Suprapubic skin (tissue), 4 donors: ENCODE results near the gene TCEA2. TPM values are rescaled to one million over a fixed set of nuclear protein-coding genes. Genes with fewer than 3 reads are reported as not detected.

Source experiments
- DNase-seq, 2 donors: peaks; one replicate each; pipeline ENCODE4 v3.0.0-alpha.2; 2019; ENCODE audit warnings: low spot score in 2 of 2
- H3K27ac ChIP-seq: fragments of 200-600 bp; sonication (generic); one replicate; pipeline ENCODE4 v1.5.1; 2019
- H3K27me3 ChIP-seq: fragments of 200-600 bp; sonication (generic); one replicate; pipeline ENCODE4 v1.5.1; 2019
- H3K36me3 ChIP-seq: fragments of 200-600 bp; sonication (generic); one replicate; pipeline ENCODE4 v1.5.1; 2019
- H3K4me1 ChIP-seq: fragments of 200-600 bp; sonication (generic); one replicate; pipeline ENCODE4 v1.5.1; 2019
- H3K4me3 ChIP-seq: fragments of 200-600 bp; sonication (generic); one replicate; pipeline ENCODE4 v1.5.1; 2019; ENCODE audit warnings: mild to moderate bottlenecking
- H3K9me3 ChIP-seq: fragments of 200-600 bp; sonication (generic); one replicate; pipeline ENCODE4 v1.5.1; 2019
- CTCF ChIP-seq, 2 donors: fragments of 200-600 bp in 1 of 2; fragments of 450-650 bp in 1 of 2; sonication (generic) in 1 of 2; IDR thresholded peaks; one replicate each; pipeline ENCODE4 v1.5.1; 2016 to 2019; ENCODE audit warnings: antibody characterized with exemption in 2 of 2, mild to moderate bottlenecking in 1 of 2, moderate library complexity in 1 of 2
- EP300 ChIP-seq: sonication (generic); formaldehyde crosslinking; IDR thresholded peaks from one replicate; pipeline ENCODE4 v1.6.1; 2017; ENCODE audit warnings: antibody characterized with exemption
- POLR2A ChIP-seq, 2 donors: fragments of 450-650 bp; IDR thresholded peaks; one replicate each; pipeline ENCODE4 v1.6.1; 2017; ENCODE audit warnings: antibody characterized with exemption in 2 of 2, mild to moderate bottlenecking in 2 of 2, moderate library complexity in 2 of 2
- POLR2AphosphoS5 ChIP-seq, 3 donors: sonication (generic); formaldehyde crosslinking; IDR thresholded peaks; one replicate each; pipeline ENCODE4 v1.6.1; 2017; ENCODE audit warnings: antibody characterized with exemption in 3 of 3
- WGBS: methylation state at CpG from one replicate; pipeline ENCODE4 v1.1.5; 2018; 5-methylcytosine and 5-hydroxymethylcytosine counted together
- total RNA-seq, 4 donors: library from RNA; depleted of rRNA; stranded (reverse); fragments of >200 nt; gene quantifications; one replicate each; pipeline ENCODE4 v1.1.0, GENCODE V29; 2016

TCEA2 gene
- total RNA-seq, 4 donors from 2014 or later = 8.6 to 27.9 (median 13.2) TPM

- TF ChIP-seq EP300 (no peak), CTCF (IDR thresholded peaks at IDR 0.05) (no peak), POLR2AphosphoS5 (IDR thresholded peaks at IDR 0.05) (no peak), POLR2A (IDR thresholded peaks at IDR 0.05) (no peak)
- H3K9me3 ChIP-seq = no peaks in the 10 kb centered on the region
- no peak overlapping the region for H3K4me3 ChIP-seq
- DNase-seq = peak; percentile 16 to 26
- peaks cover 27% of the 10 kb centered on the region for H3K27me3 ChIP-seq
- H3K27ac ChIP-seq = no peak overlapping the region
- peaks cover 8% of the 10 kb centered on the region for H3K4me1 ChIP-seq
- H3K36me3 ChIP-seq = no peaks in the 10 kb centered on the region
- WGBS = 81% methylated on average over 12 of the region's 12 CpGs
Measured at GRCh38 chr20:64121586-64121985, 58.6 kb downstream of the TCEA2 start.

Other genes with a start within 250 kb of the TCEA2 start
- gene ZBTB46, start 231.9 kb upstream of the TCEA2 start, total RNA-seq = 1 to 10 TPM; 3.4 to 5.1 (median 4.4) TPM
- gene ABHD16B, start 201.7 kb upstream of the TCEA2 start, total RNA-seq = not detected
- 10 to 100 TPM; 66.5 to 87.4 (median 74.1) TPM for gene TPD52L2, start 197.9 kb upstream of the TCEA2 start, total RNA-seq
- gene DNAJC5, start 168.1 kb upstream of the TCEA2 start, total RNA-seq = 10 to 100 TPM; 36.4 to 62.0 (median 53.7) TPM
- 10 to 100 TPM; 32.3 to 80.1 (median 52.5) TPM for gene UCKL1, start 106.8 kb upstream of the TCEA2 start, total RNA-seq
- 10 to 100 TPM; 17.7 to 32.4 (median 24.3) TPM for gene ZNF512B, start 93.3 kb upstream of the TCEA2 start, total RNA-seq
- 10 to 100 TPM in 2 of 4 donors, 1 to 10 TPM in 2; 7.2 to 15.8 (median 9.6) TPM for gene SAMD10, start 83.6 kb upstream of the TCEA2 start, total RNA-seq
- 10 to 100 TPM; 70.7 to 93.0 (median 83.9) TPM for gene PRPF6, start 82.1 kb upstream of the TCEA2 start, total RNA-seq
- gene C20orf204, start 27.0 kb upstream of the TCEA2 start, total RNA-seq = 1 to 10 TPM; 1.1 to 5.1 (median 1.8) TPM
- gene SOX18, start 13.6 kb upstream of the TCEA2 start, total RNA-seq = 1 to 10 TPM in 3 of 4 donors, under 1 TPM in 1; 0.79 to 8.7 (median 3.3) TPM
- 10 to 100 TPM; 14.8 to 18.4 (median 16.2) TPM for gene RGS19, start 16.3 kb downstream of the TCEA2 start, total RNA-seq
- gene OPRL1, start 16.9 kb downstream of the TCEA2 start, total RNA-seq = under 1 TPM; 0.45 to 0.68 (median 0.52) TPM
- gene LKAAEAR1, start 21.2 kb downstream of the TCEA2 start, total RNA-seq = not detected
- not detected for gene NPBWR2, start 44.4 kb downstream of the TCEA2 start, total RNA-seq
- gene MYT1, start 101.3 kb downstream of the TCEA2 start, total RNA-seq = under 1 TPM in 1 of 4 donors, not detected in 3; 0.34 TPM
- gene PCMTD2, start 192.6 kb downstream of the TCEA2 start, total RNA-seq = 100 to 1,000 TPM; 102 to 245 (median 147) TPM